WI38 (cell line): Measurements from ENCODE around the gene OGDH.

Experiments
- H3K4me3 ChIP-seq: 2 replicates; pipeline ENCODE4 v1.5.1; 2011; ENCODE audit warnings: low read depth, mild to moderate bottlenecking, control low read depth, low read length
- CTCF ChIP-seq: IDR thresholded peaks from 2 replicates; pipeline ENCODE4 v1.5.1; 2012; ENCODE audit warnings: low read depth, mild to moderate bottlenecking, control low read depth, low read length

Gene OGDH

GRCh38 chr7:44678101-44678470 is 71.7 kb downstream of the OGDH start:
- TF ChIP-seq CTCF: no peak

GRCh38 chr7:44678471-44679179 is 72.2 kb downstream of the OGDH start:
- TF ChIP-seq CTCF: no peak
- H3K4me3 ChIP-seq: no peak overlapping the region

More at GRCh38 chr7:44678101-44678470, 71.7 kb downstream of the OGDH start:
- no peak overlapping the region for H3K4me3 ChIP-seq

- no peak for TF ChIP-seq CTCF
- no peak overlapping the region for H3K4me3 ChIP-seq
Measured at GRCh38 chr7:44681645-44682044, 75.2 kb downstream of the OGDH start.

DNA sequence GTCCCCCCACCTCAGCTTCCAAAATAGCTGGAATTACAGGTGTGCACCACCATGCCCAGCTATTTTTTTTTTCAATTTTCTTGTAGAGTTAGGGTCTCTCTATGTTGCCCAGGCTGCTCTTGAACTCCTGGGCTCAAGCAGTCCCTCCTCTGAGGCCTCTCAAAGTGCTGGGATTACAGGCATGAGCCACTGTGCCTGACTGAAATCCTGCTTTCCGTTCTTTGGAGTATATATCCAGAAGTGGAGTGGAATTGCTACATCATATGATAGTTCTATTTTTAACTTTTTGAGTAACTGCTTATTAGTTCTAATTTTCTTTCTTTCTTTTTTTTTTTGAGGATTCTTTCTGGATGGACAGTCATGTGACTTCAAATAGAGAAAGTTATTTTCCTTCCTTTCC is 79.3 kb downstream of the OGDH start:
- TF ChIP-seq CTCF: no peak
- no peak overlapping the region for H3K4me3 ChIP-seq

DNA sequence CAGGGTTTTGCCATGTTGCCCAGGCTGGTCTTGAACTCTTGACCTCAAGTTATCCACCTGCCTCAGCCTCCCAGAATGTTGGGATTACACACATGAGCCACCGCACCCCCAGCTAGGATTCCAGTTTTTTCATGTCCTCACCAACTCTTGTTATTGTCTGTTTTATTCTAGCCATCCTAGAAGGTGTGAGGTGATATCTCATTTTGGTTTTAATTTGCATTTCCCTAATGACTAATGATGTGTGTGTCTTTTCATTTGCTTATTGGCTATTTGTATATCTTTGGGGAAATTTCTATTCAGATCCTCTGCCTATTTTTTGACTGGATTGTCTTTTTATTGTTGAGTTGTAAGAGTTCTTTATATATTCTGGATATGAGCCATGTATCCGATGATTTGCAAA is 83.0 kb downstream of the OGDH start:
- TF ChIP-seq CTCF: no peak
- no peak overlapping the region for H3K4me3 ChIP-seq

GRCh38 chr7:44693641-44694313 is 87.3 kb downstream of the OGDH start:
- no peak overlapping the region for H3K4me3 ChIP-seq
- no peak for TF ChIP-seq CTCF

DNA sequence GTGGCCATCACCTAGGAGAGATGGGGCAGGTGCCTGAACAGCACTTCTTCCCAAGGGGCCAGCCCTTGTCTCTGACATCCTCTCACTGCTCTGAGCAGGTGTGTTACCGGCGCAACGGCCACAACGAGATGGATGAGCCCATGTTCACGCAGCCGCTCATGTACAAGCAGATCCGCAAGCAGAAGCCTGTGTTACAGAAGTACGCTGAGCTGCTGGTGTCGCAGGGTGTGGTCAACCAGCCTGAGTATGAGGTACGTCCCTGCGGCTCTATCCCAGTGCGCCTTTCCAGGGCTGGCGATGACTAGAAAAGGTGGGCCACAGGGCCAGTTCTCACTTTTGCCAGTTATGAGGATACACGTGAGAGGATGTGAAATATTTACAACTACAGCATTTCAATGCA is 87.9 kb downstream of the OGDH start:
- TF ChIP-seq CTCF: no peak
- H3K4me3 ChIP-seq: no peak overlapping the region
